HCT116 (cell line): ENCODE results near the gene PHACTR4. TPM values are rescaled to one million over a fixed set of nuclear protein-coding genes. Genes with fewer than 3 reads are reported as not detected.

ENCODE experiments used
- ATAC-seq: fragments of 200-7000 bp; cut with Tn5 transposase; 2 replicates; pipeline ENCODE4 v1.9.1; 2020; ENCODE audit warnings: mild to moderate bottlenecking, moderate library complexity
- BruUV-seq: library from RNA; stranded (reverse); fragments of 400-500 nt; replicated peaks from 2 replicates; lab custom pipeline; 2021; lab: Mats Ljungman, UMichigan
- CTCF ChIA-PET: fragments of 300-600 bp; sonication (Branson Sonifier 250); formaldehyde crosslinking; loops from one replicate; lab custom pipeline; 2021; ENCODE audit warnings: antibody characterized with exemption; lab: Charles Lee
- POLR2A ChIA-PET: fragments of 300-600, 350-600 bp; sonication (Branson Sonifier 250); formaldehyde crosslinking; loops from one replicate; lab custom pipeline; 2021; ENCODE audit warnings: antibody characterized with exemption; lab: Charles Lee
- RAD21 ChIA-PET, 2 experiments: fragments of 300-600 bp; sonication (Branson Sonifier 250); formaldehyde crosslinking; loops; one replicate each; lab custom pipeline; 2023; ENCODE audit warnings: low total read pairs in 2 of 2; ENCODE audit not compliant: uncharacterized antibody in 2 of 2, unreplicated experiment in 2 of 2, low non-redundant PET in 1 of 2; lab: Charles Lee
- DNase-seq: peaks from one replicate; pipeline ENCODE4 v3.0.0-alpha.2; 2010; ENCODE audit warnings: low read depth, low spot score
- H2AFZ ChIP-seq: fragments of 200-600 bp; shearing (Covaris generic), sonication (generic); 2 replicates; pipeline ENCODE4 v1.6.1; 2017; ENCODE audit warnings: low read depth, mixed run types, mixed read lengths, antibody characterized with exemption, low read length; ENCODE audit not compliant: poor library complexity, severe bottlenecking
- H3K27ac ChIP-seq: 2 replicates; pipeline ENCODE4 v1.5.1; 2012; ENCODE audit warnings: low read depth, low read length
- H3K27me3 ChIP-seq: fragments of 200-600 bp; sonication (generic); 2 replicates; pipeline ENCODE4 v1.6.1; 2016; ENCODE audit warnings: mixed run types, low read length, mixed read lengths; ENCODE audit not compliant: insufficient read depth
- H3K36me3 ChIP-seq, 2 experiments: fragments of 200-500 bp in 1 of 2; fragments of 200-600 bp in 1 of 2; sonication (Bioruptor generic) in 1 of 2; sonication (generic) in 1 of 2; 2 replicates each; pipeline versions ENCODE4 v1.5.1 to v1.6.1; 2014 to 2016; ENCODE audit warnings: low read length in 2 of 2, inconsistent platforms in 1 of 2, mixed read lengths in 1 of 2, mixed run types in 1 of 2; ENCODE audit not compliant: insufficient read depth in 2 of 2, control insufficient read depth in 1 of 2
- H3K4me1 ChIP-seq, 2 experiments: fragments of 200-600 bp in 1 of 2; sonication (generic) in 1 of 2; 2 replicates each; pipeline versions ENCODE4 v1.5.1 to v1.6.1; 2012 to 2017; ENCODE audit warnings: low read length in 2 of 2, inconsistent platforms in 1 of 2, mild to moderate bottlenecking in 1 of 2, mixed read lengths in 1 of 2, mixed run types in 1 of 2, moderate library complexity in 1 of 2; ENCODE audit not compliant: insufficient read depth in 2 of 2, control insufficient read depth in 1 of 2
- H3K4me2 ChIP-seq: fragments of 200-600 bp; sonication (generic); 2 replicates; pipeline ENCODE4 v1.6.1; 2017; ENCODE audit warnings: mixed run types, low read length, mixed read lengths
- H3K4me3 ChIP-seq, 2 experiments: fragments of 200-600 bp in 1 of 2; sonication (generic) in 1 of 2; replicated peaks in 1 of 2; 2 replicates each; pipeline ENCODE4 v1.5.1; 2011 to 2016; ENCODE audit warnings: low read length in 2 of 2, control low read depth in 1 of 2, low read depth in 1 of 2, mild to moderate bottlenecking in 1 of 2, mixed read lengths in 1 of 2, mixed run types in 1 of 2
- H3K79me2 ChIP-seq: fragments of 200-600 bp; sonication (generic); 2 replicates; pipeline ENCODE4 v1.6.1; 2017; ENCODE audit warnings: mild to moderate bottlenecking, mixed run types, low read length, moderate library complexity, mixed read lengths; ENCODE audit not compliant: insufficient read depth
- H3K9ac ChIP-seq: fragments of 200-600 bp; sonication (generic); 2 replicates; pipeline ENCODE4 v1.6.1; 2016; ENCODE audit warnings: low read length, mixed read lengths
- H3K9me2 ChIP-seq: fragments of 200-600 bp; sonication (generic), shearing (Covaris generic); 2 replicates; pipeline ENCODE4 v1.6.1; 2017; ENCODE audit warnings: mixed run types, mild to moderate bottlenecking, moderate library complexity; ENCODE audit not compliant: insufficient read depth
- H3K9me3 ChIP-seq, 2 experiments: fragments of 200-500 bp in 1 of 2; fragments of 200-600 bp in 1 of 2; sonication (Bioruptor generic) in 1 of 2; sonication (generic) in 1 of 2; 2 replicates each; pipeline ENCODE4 v1.6.1; 2014 to 2017; ENCODE audit warnings: low read length in 2 of 2, mixed read lengths in 2 of 2, inconsistent platforms in 1 of 2, low read depth in 1 of 2, mild to moderate bottlenecking in 1 of 2, mixed run types in 1 of 2, moderate library complexity in 1 of 2; ENCODE audit not compliant: control insufficient read depth in 1 of 2, insufficient read depth in 1 of 2
- H4K20me1 ChIP-seq: fragments of 200-600 bp; sonication (generic), shearing (Covaris generic); 2 replicates; pipeline ENCODE4 v1.6.1; 2017; ENCODE audit warnings: mixed run types, mild to moderate bottlenecking, moderate library complexity; ENCODE audit not compliant: insufficient read depth
- CBX3 ChIP-seq: IDR thresholded peaks from 2 replicates; pipeline ENCODE4 v1.6.1; 2012; ENCODE audit warnings: low read depth
- CEBPB ChIP-seq: IDR thresholded peaks from 2 replicates; pipeline ENCODE4 v1.6.1; 2012; ENCODE audit warnings: low read depth
- ELF1 ChIP-seq: IDR thresholded peaks from 2 replicates; pipeline ENCODE4 v1.6.1; 2012; ENCODE audit warnings: low read depth, borderline replicate concordance
- MAX ChIP-seq: IDR thresholded peaks from 2 replicates; pipeline ENCODE4 v1.6.1; 2012
- RAD21 ChIP-seq: IDR thresholded peaks from 2 replicates; pipeline ENCODE4 v1.6.1; 2012; ENCODE audit warnings: low read depth, mild to moderate bottlenecking
- YY1 ChIP-seq: IDR thresholded peaks from 2 replicates; pipeline ENCODE4 v1.6.1; 2011; ENCODE audit warnings: low read length, low read depth, moderate library complexity, mild to moderate bottlenecking; ENCODE audit not compliant: insufficient replicate concordance; ENCODE audit errors: extremely low read depth
- ZBTB33 ChIP-seq: IDR thresholded peaks from 2 replicates; pipeline ENCODE4 v1.6.1; 2011; ENCODE audit warnings: mild to moderate bottlenecking, low read length, moderate library complexity; ENCODE audit not compliant: insufficient replicate concordance; ENCODE audit errors: extremely low read depth
- ZNF274 ChIP-seq: fragments of 200-500 bp; sonication (Bioruptor generic); IDR thresholded peaks from 2 replicates; pipeline ENCODE4 v1.6.1; 2014; ENCODE audit warnings: mild to moderate bottlenecking, low read depth, low read length, inconsistent platforms
- intact Hi-C: fragments of 100-400 bp; cut with micrococcal nuclease; formaldehyde crosslinking; loops from 2 replicates; pipeline ENCODE4 v1.10.0; 2022
- total RNA-seq: library from RNA; stranded (reverse); gene quantifications from one replicate; pipeline ENCODE4 v1.2.1, GENCODE V29; 2021; ENCODE audit not compliant: unreplicated experiment

The PHACTR4 gene
- total RNA-seq, 1 experiment from 2014 or later = 36.0 TPM

GRCh38 chr1:28537457-28538199 is 168.1 kb downstream of the PHACTR4 start:
- TF ChIP-seq ELF1 = no peak
- no peak for TF ChIP-seq YY1
- TF ChIP-seq ZNF274 = no peak
- no peak for TF ChIP-seq CEBPB
- TF ChIP-seq CBX3 = no peak
- no peak for TF ChIP-seq RAD21
- no peak for TF ChIP-seq MAX
- no peak for TF ChIP-seq ZBTB33
- peaks cover 29 to 41% of the 10 kb centered on the region in 2 experiments for H3K36me3 ChIP-seq
- CTCF ChIA-PET = no interaction called here

More at GRCh38 chr1:28537457-28538199, 168.1 kb downstream of the PHACTR4 start:
- Histone ChIP-seq H3K9ac (no peak overlapping the region), H3K4me1 (peaks cover 7 to 16% of the 10 kb centered on the region in 2 experiments; a peak in 3 of 4 replicates), H3K9me2 (no peaks in the 10 kb centered on the region), H3K27me3 (no peaks in the 10 kb centered on the region), H3K79me2 (peaks cover 10% of the 10 kb centered on the region), H3K4me3 (no peak overlapping the region), H4K20me1 (0 out of 2 replicates have a peak, but pooled peaks cover 4% of the 10 kb centered on the region), H3K27ac (no peak overlapping the region), H3K4me2 (no peak overlapping the region), H2AFZ (no peak overlapping the region), H3K9me3 (no peaks in the 10 kb centered on the region)
- DNase-seq = no peak
- no peak for ATAC-seq
- RAD21 ChIA-PET = no interaction called here
- POLR2A ChIA-PET = no interaction called here
- BruUV-seq = no TSS peak
- intact Hi-C loops = no loop called here
